OCI-LY1 (cell line): ENCODE data around the gene CHCHD6.

Experiments used
- H2AFZ ChIP-seq: fragments of 200-600 bp; sonication (generic), shearing (Covaris generic); 2 replicates; pipeline ENCODE4 v1.6.0; 2014; ENCODE audit warnings: antibody characterized with exemption, mild to moderate bottlenecking, low read length
- H3F3A ChIP-seq: fragments of 200-600 bp; sonication (generic), shearing (Covaris generic); 2 replicates; pipeline ENCODE4 v1.6.0; 2014; ENCODE audit warnings: mild to moderate bottlenecking, antibody characterized with exemption, low read length, moderate library complexity; ENCODE audit not compliant: insufficient read depth
- H3K27ac ChIP-seq: fragments of 200-600 bp; sonication (generic); 2 replicates; pipeline ENCODE4 v1.5.1; 2014; ENCODE audit warnings: low read length, mixed run types, mild to moderate bottlenecking, low read depth; ENCODE audit not compliant: poor library complexity, severe bottlenecking
- H3K27me3 ChIP-seq: fragments of 200-600 bp; sonication (generic); 2 replicates; pipeline ENCODE4 v1.6.0; 2014; ENCODE audit warnings: antibody characterized with exemption, mild to moderate bottlenecking, low read length, moderate library complexity; ENCODE audit not compliant: insufficient read depth
- H3K36me3 ChIP-seq: fragments of 200-600 bp; sonication (generic); 2 replicates; pipeline ENCODE4 v1.6.1; 2014; ENCODE audit warnings: mild to moderate bottlenecking, antibody characterized with exemption, low read length, moderate library complexity, mixed read lengths; ENCODE audit not compliant: insufficient read depth
- H3K4me1 ChIP-seq: fragments of 200-600 bp; sonication (generic); 2 replicates; pipeline ENCODE4 v1.5.1; 2014; ENCODE audit warnings: mild to moderate bottlenecking, low read length, moderate library complexity; ENCODE audit not compliant: insufficient read depth, severe bottlenecking
- H3K4me2 ChIP-seq: fragments of 200-600 bp; sonication (generic), shearing (Covaris generic); 2 replicates; pipeline ENCODE4 v1.6.1; 2014; ENCODE audit warnings: low read length
- H3K4me3 ChIP-seq: fragments of 200-600 bp; sonication (generic); 2 replicates; pipeline ENCODE4 v1.5.1; 2014; ENCODE audit warnings: low read length, low read depth, mild to moderate bottlenecking, mixed read lengths; ENCODE audit not compliant: poor library complexity, severe bottlenecking
- H3K79me2 ChIP-seq: fragments of 200-600 bp; shearing (Covaris generic); 2 replicates; pipeline ENCODE4 v1.6.1; 2016; ENCODE audit warnings: mixed run types, low read length, mixed read lengths; ENCODE audit not compliant: insufficient read depth
- H3K9ac ChIP-seq: fragments of 200-600 bp; sonication (generic), shearing (Covaris generic); 2 replicates; pipeline ENCODE4 v1.6.1; 2014; ENCODE audit warnings: mild to moderate bottlenecking, low read length, mixed read lengths
- H3K9me2 ChIP-seq: fragments of 200-600 bp; sonication (generic), shearing (Covaris generic); 2 replicates; pipeline ENCODE4 v1.6.1; 2014; ENCODE audit warnings: low read depth, mild to moderate bottlenecking, low read length, mixed read lengths
- H3K9me3 ChIP-seq: fragments of 200-600 bp; shearing (Covaris generic); 2 replicates; pipeline ENCODE4 v1.6.1; 2014; ENCODE audit warnings: low read length, mixed read lengths
- H4K20me1 ChIP-seq: fragments of 200-600 bp; sonication (generic), shearing (Covaris generic); 2 replicates; pipeline ENCODE4 v1.6.0; 2016; ENCODE audit warnings: mild to moderate bottlenecking, low read length; ENCODE audit not compliant: insufficient read depth
- EZH2 ChIP-seq: fragments of 200-600 bp; sonication (generic), shearing (Covaris generic); IDR thresholded peaks from 2 replicates; pipeline ENCODE4 v1.8.0; 2017; ENCODE audit warnings: borderline replicate concordance, mixed run types, mild to moderate bottlenecking, antibody characterized with exemption, low read length, moderate library complexity, mixed read lengths
- TF ChIP-seq, protein P1 (sequence below): fragments of 200-600 bp; sonication (generic), shearing (Covaris generic); IDR thresholded peaks from 2 replicates; pipeline ENCODE4 v1.5.1; 2017; ENCODE audit warnings: mild to moderate bottlenecking, antibody characterized with exemption, low read length, moderate library complexity, mixed read lengths

CHCHD6 gene

GRCh38 chr3:126927846-126928245, 223.8 kb downstream of the CHCHD6 start:
- no peak overlapping the region for H3K27ac ChIP-seq
- no peaks in the 10 kb centered on the region for H3K27me3 ChIP-seq
- TF ChIP-seq, protein P1, sequence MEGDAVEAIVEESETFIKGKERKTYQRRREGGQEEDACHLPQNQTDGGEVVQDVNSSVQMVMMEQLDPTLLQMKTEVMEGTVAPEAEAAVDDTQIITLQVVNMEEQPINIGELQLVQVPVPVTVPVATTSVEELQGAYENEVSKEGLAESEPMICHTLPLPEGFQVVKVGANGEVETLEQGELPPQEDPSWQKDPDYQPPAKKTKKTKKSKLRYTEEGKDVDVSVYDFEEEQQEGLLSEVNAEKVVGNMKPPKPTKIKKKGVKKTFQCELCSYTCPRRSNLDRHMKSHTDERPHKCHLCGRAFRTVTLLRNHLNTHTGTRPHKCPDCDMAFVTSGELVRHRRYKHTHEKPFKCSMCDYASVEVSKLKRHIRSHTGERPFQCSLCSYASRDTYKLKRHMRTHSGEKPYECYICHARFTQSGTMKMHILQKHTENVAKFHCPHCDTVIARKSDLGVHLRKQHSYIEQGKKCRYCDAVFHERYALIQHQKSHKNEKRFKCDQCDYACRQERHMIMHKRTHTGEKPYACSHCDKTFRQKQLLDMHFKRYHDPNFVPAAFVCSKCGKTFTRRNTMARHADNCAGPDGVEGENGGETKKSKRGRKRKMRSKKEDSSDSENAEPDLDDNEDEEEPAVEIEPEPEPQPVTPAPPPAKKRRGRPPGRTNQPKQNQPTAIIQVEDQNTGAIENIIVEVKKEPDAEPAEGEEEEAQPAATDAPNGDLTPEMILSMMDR = no peak
- no peak for TF ChIP-seq EZH2

DNA sequence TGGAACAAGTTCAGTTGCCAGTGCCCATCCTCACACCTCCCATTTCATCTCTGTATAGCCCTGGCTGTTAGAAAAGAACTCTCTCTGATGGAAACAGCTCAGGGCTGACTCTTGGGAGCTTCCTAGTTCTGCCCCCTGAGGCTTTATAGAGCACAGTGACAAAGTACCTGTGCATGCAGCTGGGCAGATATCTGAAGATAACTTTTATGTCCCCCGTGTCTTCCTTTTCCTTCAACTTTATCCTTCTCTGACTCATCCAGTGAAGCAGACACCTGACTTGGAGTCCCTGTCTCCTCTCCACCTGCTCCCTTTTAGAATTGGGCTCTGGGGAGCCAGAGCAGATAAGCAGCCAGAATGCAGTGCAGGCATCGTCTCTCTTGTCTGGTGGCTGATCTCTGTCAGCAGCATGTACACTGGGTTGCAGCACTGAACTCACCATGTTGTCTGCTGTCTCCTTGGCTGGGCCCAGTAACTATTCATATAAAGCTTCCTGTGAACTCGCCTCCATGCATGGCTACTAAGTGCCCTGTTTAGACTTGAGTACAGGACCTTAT, 225.0 kb downstream of the CHCHD6 start:
- Histone ChIP-seq H3F3A (no peaks in the 10 kb centered on the region), H3K4me3 (no peak overlapping the region), H3K9ac (no peak overlapping the region), H3K36me3 (no peaks in the 10 kb centered on the region), H2AFZ (no peak overlapping the region), H3K9me3 (no peaks in the 10 kb centered on the region), H3K4me1 (no peaks in the 10 kb centered on the region), H4K20me1 (no peaks in the 10 kb centered on the region), H3K4me2 (no peak overlapping the region), H3K9me2 (no peaks in the 10 kb centered on the region), H3K79me2 (no peaks in the 10 kb centered on the region), H3K27me3 (no peaks in the 10 kb centered on the region), H3K27ac (no peak overlapping the region)
- no peak for TF ChIP-seq EZH2
- TF ChIP-seq, protein P1 = no peak

More at GRCh38 chr3:126927846-126928245, 223.8 kb downstream of the CHCHD6 start:
- no peak overlapping the region for H2AFZ ChIP-seq
- no peak overlapping the region for H3K4me3 ChIP-seq
- no peaks in the 10 kb centered on the region for H3K9me3 ChIP-seq
- H4K20me1 ChIP-seq = no peaks in the 10 kb centered on the region
- no peak overlapping the region for H3K4me2 ChIP-seq
- H3K9ac ChIP-seq = no peak overlapping the region
- no peaks in the 10 kb centered on the region for H3K9me2 ChIP-seq
- H3K4me1 ChIP-seq = no peaks in the 10 kb centered on the region
- no peaks in the 10 kb centered on the region for H3K79me2 ChIP-seq
- H3K36me3 ChIP-seq = no peaks in the 10 kb centered on the region
- no peaks in the 10 kb centered on the region for H3F3A ChIP-seq

- H3K4me1 ChIP-seq = no peaks in the 10 kb centered on the region
- H3K9me2 ChIP-seq = no peaks in the 10 kb centered on the region
- H3K27ac ChIP-seq = no peak overlapping the region
- TF ChIP-seq, protein P1 = no peak
- TF ChIP-seq EZH2 = no peak
- no peaks in the 10 kb centered on the region for H3K9me3 ChIP-seq
- H3K79me2 ChIP-seq = no peaks in the 10 kb centered on the region
- H3K4me2 ChIP-seq = no peak overlapping the region
- no peaks in the 10 kb centered on the region for H3F3A ChIP-seq
- H3K36me3 ChIP-seq = no peaks in the 10 kb centered on the region
- no peaks in the 10 kb centered on the region for H4K20me1 ChIP-seq
- no peak overlapping the region for H3K4me3 ChIP-seq
- H3K27me3 ChIP-seq = no peaks in the 10 kb centered on the region
- no peak overlapping the region for H3K9ac ChIP-seq
- H2AFZ ChIP-seq = no peak overlapping the region
These were observed 227.0 kb downstream of the CHCHD6 start for GRCh38 chr3:126930936-126931600.
